Astrocyte (in vitro differentiated cells and primary cell): Measurements from ENCODE around the gene CLASRP. TPM values are rescaled to one million over a fixed set of nuclear protein-coding genes. Genes with fewer than 3 reads are reported as not detected.

Source experiments
- DNase-seq: peaks from one replicate; pipeline ENCODE4 v3.0.0-alpha.2; 2010; ENCODE audit warnings: low read depth
- FAIRE-seq: peaks from 2 replicates; lab custom pipeline; 2011; peaks lifted over from hg19 to GRCh38; lab: Jason Lieb, UNC
- H2AFZ ChIP-seq: 2 replicates; pipeline ENCODE4 v1.6.0; 2012; ENCODE audit warnings: low read depth, low read length, inconsistent platforms
- H3K27ac ChIP-seq: 2 replicates; pipeline ENCODE4 v1.5.1; 2011; ENCODE audit warnings: low read depth, low read length, inconsistent platforms
- H3K27me3 ChIP-seq: 2 replicates; pipeline ENCODE4 v1.6.0; 2011; ENCODE audit warnings: low read length, inconsistent platforms; ENCODE audit not compliant: insufficient read depth
- H3K36me3 ChIP-seq: 2 replicates; pipeline ENCODE4 v1.5.1; 2011; ENCODE audit warnings: low read length, inconsistent platforms; ENCODE audit not compliant: insufficient read depth
- H3K4me1 ChIP-seq: 2 replicates; pipeline ENCODE4 v1.5.1; 2011; ENCODE audit warnings: low read length, inconsistent platforms; ENCODE audit not compliant: insufficient read depth
- H3K4me2 ChIP-seq: 2 replicates; pipeline ENCODE4 v1.6.0; 2012; ENCODE audit warnings: low read length, inconsistent platforms
- H3K4me3 ChIP-seq: 2 replicates; pipeline ENCODE4 v1.5.1; 2011; ENCODE audit warnings: low read depth, mild to moderate bottlenecking, low read length, inconsistent platforms; ENCODE audit not compliant: insufficient read depth
- H3K79me2 ChIP-seq: 2 replicates; pipeline ENCODE4 v1.6.0; 2012; ENCODE audit warnings: mild to moderate bottlenecking, low read length, inconsistent platforms; ENCODE audit not compliant: insufficient read depth
- H3K9ac ChIP-seq: 2 replicates; pipeline ENCODE4 v1.6.0; 2012; ENCODE audit warnings: mild to moderate bottlenecking, low read length, inconsistent platforms
- H3K9me3 ChIP-seq: 2 replicates; pipeline ENCODE4 v1.5.1; 2012; ENCODE audit warnings: low read depth, mild to moderate bottlenecking, low read length, inconsistent platforms; ENCODE audit not compliant: insufficient read depth
- H4K20me1 ChIP-seq: 2 replicates; pipeline ENCODE4 v1.6.0; 2012; ENCODE audit warnings: low read length, inconsistent platforms; ENCODE audit not compliant: insufficient read depth
- H3K27ac Mint-ChIP-seq: one replicate; pipeline ENCODE4 v1.8.0; 2021; ENCODE audit warnings: mild to moderate bottlenecking, mixed read lengths; ENCODE audit not compliant: unreplicated experiment
- H3K27me3 Mint-ChIP-seq: one replicate; pipeline ENCODE4 v1.8.0; 2021; ENCODE audit warnings: low read depth, mixed read lengths; ENCODE audit not compliant: unreplicated experiment
- H3K36me3 Mint-ChIP-seq: one replicate; pipeline ENCODE4 v1.8.0; 2021; ENCODE audit warnings: low read depth, mixed read lengths; ENCODE audit not compliant: unreplicated experiment
- H3K4me1 Mint-ChIP-seq: one replicate; pipeline ENCODE4 v1.8.0; 2021; ENCODE audit warnings: low read depth, mixed read lengths; ENCODE audit not compliant: unreplicated experiment
- H3K4me3 Mint-ChIP-seq: one replicate; pipeline ENCODE4 v1.8.0; 2021; ENCODE audit warnings: mild to moderate bottlenecking, moderate library complexity, mixed read lengths; ENCODE audit not compliant: unreplicated experiment
- H3K9me3 Mint-ChIP-seq: one replicate; pipeline ENCODE4 v1.8.0; 2021; ENCODE audit warnings: mild to moderate bottlenecking, mixed read lengths; ENCODE audit not compliant: unreplicated experiment
- CTCF ChIP-seq: IDR thresholded peaks from 2 replicates; pipeline ENCODE4 v1.5.1; 2011; ENCODE audit warnings: low read depth, mild to moderate bottlenecking, inconsistent platforms, low read length, moderate library complexity; ENCODE audit not compliant: insufficient read depth
- EZH2 ChIP-seq: IDR thresholded peaks from 2 replicates; pipeline ENCODE4 v1.6.1; 2012; ENCODE audit warnings: mild to moderate bottlenecking, low read length, inconsistent platforms; ENCODE audit not compliant: insufficient read depth
- total RNA-seq: library from RNA; stranded (reverse); gene quantifications from 2 replicates; pipeline ENCODE4 v1.2.1, GENCODE V29; 2021

The CLASRP gene
- total RNA-seq, 1 donor from 2014 or later: 45.5 TPM

GRCh38 chr19:45020071-45020470, 18.8 kb upstream of the CLASRP start:
- H3K4me1 Mint-ChIP-seq: no peaks in the 10 kb centered on the region
- Histone ChIP-seq H3K27me3 (no peaks in the 10 kb centered on the region), H2AFZ (no peak overlapping the region), H3K36me3 (peaks cover 2% of the 10 kb centered on the region), H3K79me2 (no peaks in the 10 kb centered on the region), H3K9me3 (no peaks in the 10 kb centered on the region), H3K9ac (no peak overlapping the region), H3K4me1 (no peaks in the 10 kb centered on the region), H4K20me1 (peaks cover 11% of the 10 kb centered on the region), H3K4me2 (no peak overlapping the region), H3K4me3 (no peak overlapping the region), H3K27ac (no peak overlapping the region)
- H3K27ac Mint-ChIP-seq: no peak overlapping the region
- no peaks in the 10 kb centered on the region for H3K27me3 Mint-ChIP-seq
- DNase-seq (no peak), FAIRE-seq (no peak)
- no peak overlapping the region for H3K4me3 Mint-ChIP-seq
- H3K36me3 Mint-ChIP-seq: no peaks in the 10 kb centered on the region
- TF ChIP-seq CTCF: no peak
- TF ChIP-seq EZH2: no peak
- H3K9me3 Mint-ChIP-seq: no peaks in the 10 kb centered on the region

GRCh38 chr19:45021971-45022370, 16.9 kb upstream of the CLASRP start:
- no peak overlapping the region for H3K4me2 ChIP-seq
- Mint-ChIP-seq H3K27ac (no peak overlapping the region), H3K36me3 (peaks cover 4% of the 10 kb centered on the region), H3K4me1 (no peaks in the 10 kb centered on the region), H3K4me3 (no peak overlapping the region), H3K27me3 (no peaks in the 10 kb centered on the region), H3K9me3 (no peaks in the 10 kb centered on the region)
- no peak for FAIRE-seq
- no peak for DNase-seq
- H3K9ac ChIP-seq: no peak overlapping the region
- TF ChIP-seq EZH2 (no peak), CTCF (no peak)
- H2AFZ ChIP-seq: no peak overlapping the region
- H3K4me3 ChIP-seq: no peak overlapping the region
- no peak overlapping the region for H3K27ac ChIP-seq
- H4K20me1 ChIP-seq: peaks cover 3% of the 10 kb centered on the region
- H3K79me2 ChIP-seq: no peaks in the 10 kb centered on the region
- peaks cover 2% of the 10 kb centered on the region for H3K36me3 ChIP-seq
- no peaks in the 10 kb centered on the region for H3K27me3 ChIP-seq
- H3K4me1 ChIP-seq: no peaks in the 10 kb centered on the region
- no peaks in the 10 kb centered on the region for H3K9me3 ChIP-seq

- Histone ChIP-seq H3K4me3 (no peak overlapping the region), H3K79me2 (no peaks in the 10 kb centered on the region), H3K27me3 (no peaks in the 10 kb centered on the region), H3K27ac (no peak overlapping the region), H4K20me1 (peaks cover 3% of the 10 kb centered on the region), H3K9me3 (no peaks in the 10 kb centered on the region), H3K36me3 (peaks cover 2% of the 10 kb centered on the region), H3K9ac (no peak overlapping the region), H3K4me2 (no peak overlapping the region), H2AFZ (no peak overlapping the region), H3K4me1 (no peaks in the 10 kb centered on the region)
- no peaks in the 10 kb centered on the region for H3K4me1 Mint-ChIP-seq
- DNase-seq: no peak
- TF ChIP-seq EZH2 (no peak), CTCF (no peak)
- H3K27me3 Mint-ChIP-seq: no peaks in the 10 kb centered on the region
- no peak for FAIRE-seq
- no peak overlapping the region for H3K27ac Mint-ChIP-seq
- peaks cover 6% of the 10 kb centered on the region for H3K36me3 Mint-ChIP-seq
- no peak overlapping the region for H3K4me3 Mint-ChIP-seq
- H3K9me3 Mint-ChIP-seq: no peaks in the 10 kb centered on the region
These were observed 15.8 kb upstream of the CLASRP start for GRCh38 chr19:45023048-45023447.
